Activated CD4-positive, alpha-beta T cell treated with anti-CD3 and anti-CD28 coated beads, Interleukin-2, amount 50 U/mL, for 4 hours (primary cell): ENCODE results near the gene TYRP1.

Experiments
- DNase-seq, 2 experiments: peaks; one replicate each; pipeline ENCODE4 v3.0.0-alpha.2; 2020

Gene TYRP1

DNA sequence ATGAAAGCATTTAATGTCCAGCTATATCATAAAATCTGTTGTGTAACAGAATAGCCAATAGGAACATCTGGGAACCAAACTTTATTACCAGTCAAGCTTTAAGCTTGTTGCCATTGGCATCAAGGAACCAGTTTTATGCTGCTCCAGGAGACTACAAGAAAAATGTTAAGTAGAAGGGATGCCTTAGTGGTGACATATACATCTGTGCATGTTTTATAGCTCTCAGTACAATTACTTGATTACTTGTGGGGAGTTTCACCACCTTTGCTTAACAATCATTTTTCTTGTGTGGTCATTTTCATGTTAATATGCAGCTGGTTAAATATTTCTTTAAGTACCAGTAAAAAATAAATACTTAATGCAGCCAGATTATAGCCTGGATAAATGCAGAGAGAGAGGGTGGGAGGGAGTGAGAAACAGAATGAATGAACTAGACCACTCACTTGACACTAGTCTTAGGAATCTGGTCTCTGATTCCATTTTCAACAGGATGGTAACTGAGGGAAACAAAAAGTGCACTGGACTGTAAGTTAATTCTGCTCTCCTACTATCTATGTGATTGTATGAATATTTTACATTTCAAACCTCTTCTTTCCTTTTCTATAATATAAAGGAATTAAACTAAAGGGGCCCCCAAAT, 45.9 kb downstream of the TYRP1 start:
- DNase-seq, result no peak

DNA sequence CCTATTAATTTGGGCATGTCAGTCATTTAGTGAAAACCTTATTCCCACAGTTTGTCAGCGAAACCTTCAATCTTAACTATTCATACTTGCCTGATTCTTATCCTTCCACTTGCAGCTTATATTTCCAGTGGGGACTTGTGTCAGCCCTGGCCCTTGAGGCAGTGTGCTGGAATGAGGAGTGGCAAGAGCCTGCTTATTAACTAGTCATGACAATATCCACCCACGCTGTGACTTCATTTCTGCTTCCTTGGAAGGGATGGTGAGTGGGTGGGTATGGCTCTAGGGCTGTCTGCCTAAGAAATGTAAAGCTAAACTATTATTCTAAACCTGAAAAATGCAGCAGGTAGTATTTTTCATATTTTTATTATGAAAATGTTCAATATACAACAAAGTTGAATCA, 47.7 kb downstream of the TYRP1 start:
- DNase-seq, result no peak

DNA sequence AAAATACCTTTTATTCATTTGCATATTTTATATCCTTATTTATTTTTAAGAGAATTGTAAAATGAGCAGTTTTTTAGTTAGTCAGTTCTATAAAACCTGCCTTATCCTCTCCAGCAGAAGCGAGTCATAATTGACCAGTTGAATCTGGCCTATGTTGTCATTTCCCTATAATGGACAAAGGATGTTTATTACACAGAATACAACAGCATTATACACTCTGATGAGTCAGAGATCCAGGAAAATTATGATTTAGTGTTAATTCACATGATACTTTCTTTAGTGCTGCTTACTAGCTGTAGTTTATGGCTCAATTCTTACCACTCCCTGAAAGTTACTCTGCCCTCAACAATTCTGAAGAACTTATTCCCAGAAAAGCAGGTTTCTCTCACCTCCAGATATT, 54.8 kb downstream of the TYRP1 start:
- no peak for DNase-seq

DNA sequence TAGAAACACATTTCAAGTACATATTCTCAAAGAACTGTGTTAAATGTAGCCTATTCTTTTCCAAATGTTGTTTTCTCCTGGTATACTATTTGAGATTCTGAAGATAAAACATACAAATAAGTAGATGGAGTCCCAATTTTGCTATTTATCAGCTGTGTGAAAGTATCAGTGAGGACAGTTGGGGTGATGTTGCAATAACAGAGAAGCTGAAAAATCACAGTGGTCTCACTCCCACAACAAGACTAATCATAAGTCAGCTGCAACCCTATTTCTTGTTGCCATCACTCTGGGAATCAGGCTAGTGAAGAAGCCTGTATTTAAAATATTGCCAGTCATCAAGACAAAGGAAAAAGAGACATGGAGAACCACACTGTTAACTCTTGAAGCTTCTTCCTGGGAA, 55.8 kb downstream of the TYRP1 start:
- no peak for DNase-seq

DNA sequence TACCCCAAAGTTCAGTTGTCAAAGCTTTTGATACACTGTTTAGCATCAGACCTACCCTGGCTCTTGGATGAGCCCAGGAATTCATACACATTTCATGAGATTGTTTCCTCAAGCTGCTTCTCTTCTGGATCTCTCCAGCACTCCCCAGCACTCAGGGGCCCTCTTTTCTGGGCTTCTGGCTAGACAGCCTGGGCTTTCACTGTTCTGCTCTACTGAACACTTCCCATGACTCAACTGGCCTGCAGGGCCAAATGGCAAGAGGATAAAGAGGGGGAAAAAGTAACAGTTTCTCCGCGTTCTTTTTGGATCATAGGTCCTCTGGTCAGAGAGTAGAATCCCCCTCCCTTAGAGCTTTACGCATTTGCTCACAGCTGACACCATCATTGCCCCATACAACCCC, 60.7 kb downstream of the TYRP1 start:
- DNase-seq, result no peak

DNA sequence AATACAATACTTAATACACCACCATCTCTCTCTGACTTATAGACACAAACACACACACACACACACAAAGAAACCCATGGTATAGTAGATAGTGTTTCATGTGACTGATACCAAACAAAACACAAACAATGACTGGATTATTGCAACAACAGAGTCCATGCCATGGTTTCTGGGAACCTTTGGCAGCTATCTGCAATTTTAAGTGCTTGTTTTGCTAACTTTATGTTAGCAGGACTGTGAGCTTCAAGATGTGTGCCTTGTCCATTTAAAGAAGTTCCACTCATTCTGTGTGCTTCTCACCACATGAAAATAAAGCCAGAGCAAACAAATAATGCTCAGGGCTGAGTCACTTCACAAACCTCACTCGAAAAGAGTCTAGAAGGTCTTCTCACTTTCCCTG, 66.6 kb downstream of the TYRP1 start:
- DNase-seq, result no peak
